ENCODE measurements around the gene COX14.
"Not testable (repeated sequence)": the region's sequence is repeated elsewhere in the genome, so short reads cannot be mapped to it uniquely, and the experiment has no call there.

COX14 gene

DNA sequence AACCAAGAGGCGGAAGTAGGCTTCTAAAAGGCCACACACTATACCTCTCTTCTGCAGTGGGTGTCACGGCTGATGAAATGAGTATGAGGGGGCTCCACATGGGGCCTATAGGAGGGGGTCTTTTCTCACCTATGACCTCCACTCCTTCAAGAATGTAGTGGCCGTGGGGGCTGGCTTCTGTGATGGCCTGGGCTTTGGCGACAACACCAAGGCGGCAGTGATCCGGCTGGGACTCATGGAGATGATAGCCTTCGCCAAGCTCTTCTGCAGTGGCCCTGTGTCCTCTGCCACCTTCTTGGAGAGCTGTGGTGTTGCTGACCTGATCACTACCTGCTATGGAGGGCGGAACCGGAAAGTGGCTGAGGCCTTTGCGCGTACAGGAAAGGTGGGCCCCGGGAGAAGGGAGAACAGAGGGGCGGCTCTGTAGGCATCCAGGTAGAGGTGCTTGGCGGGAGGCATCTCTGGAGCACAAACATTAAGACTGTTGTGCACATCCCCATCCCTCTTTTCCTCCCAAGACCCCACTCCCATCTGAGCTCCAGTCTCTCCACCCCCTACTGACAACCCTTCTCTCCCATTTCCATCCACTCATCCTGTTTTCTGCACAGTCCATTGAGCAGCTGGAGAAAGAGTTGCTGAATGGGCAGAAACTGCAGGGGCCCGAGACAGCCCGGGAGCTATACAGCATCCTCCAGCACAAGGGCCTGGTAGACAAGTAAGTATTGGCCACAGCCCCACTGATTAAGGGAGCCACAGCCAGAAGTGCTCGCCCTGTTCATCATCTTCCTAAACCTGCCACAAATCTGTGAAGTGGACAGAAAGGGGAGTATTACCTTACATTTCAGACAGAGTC lies 4.4 kb upstream of the COX14 start:
- no peak for DNase-seq (ENCODE audit: low read depth)

DNA sequence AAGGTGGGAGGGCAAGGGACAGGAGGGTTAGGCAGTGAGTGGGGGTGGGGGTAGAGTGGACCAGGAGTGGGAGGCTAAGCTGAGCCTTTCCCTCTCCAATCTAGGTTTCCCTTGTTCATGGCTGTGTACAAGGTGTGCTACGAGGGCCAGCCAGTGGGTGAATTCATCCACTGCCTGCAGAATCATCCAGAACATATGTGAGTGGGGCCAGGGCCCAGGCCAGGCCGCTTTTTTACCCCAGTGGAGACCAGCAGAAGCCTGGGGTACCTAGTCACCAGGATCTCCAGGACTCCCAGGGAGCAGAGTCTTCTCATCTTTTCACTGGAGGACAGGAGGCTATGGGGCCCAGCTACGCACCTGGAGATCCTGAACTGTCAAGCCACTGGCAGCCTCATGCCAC lies 2.7 kb upstream of the COX14 start:
- no peak for DNase-seq (ENCODE audit: low read depth)

- DNase-seq (ENCODE audit: low read depth): no peak
These were observed 1.8 kb upstream of the COX14 start for GRCh38 chr12:50110127-50110761.

- no peak for DNase-seq (ENCODE audit: low read depth)
These were observed 1.2 kb upstream of the COX14 start for GRCh38 chr12:50110762-50111351.

- no peak for DNase-seq (ENCODE audit: low read depth)
These were observed 692 bp upstream of the COX14 start for GRCh38 chr12:50111395-50111692.

GRCh38 chr12:50112456-50113218 lies 601 bp downstream of the COX14 start:
- no peak for DNase-seq (ENCODE audit: low read depth)

GRCh38 chr12:50117057-50117622 lies 5.1 kb downstream of the COX14 start:
- no peak for DNase-seq (ENCODE audit: low read depth)

DNA sequence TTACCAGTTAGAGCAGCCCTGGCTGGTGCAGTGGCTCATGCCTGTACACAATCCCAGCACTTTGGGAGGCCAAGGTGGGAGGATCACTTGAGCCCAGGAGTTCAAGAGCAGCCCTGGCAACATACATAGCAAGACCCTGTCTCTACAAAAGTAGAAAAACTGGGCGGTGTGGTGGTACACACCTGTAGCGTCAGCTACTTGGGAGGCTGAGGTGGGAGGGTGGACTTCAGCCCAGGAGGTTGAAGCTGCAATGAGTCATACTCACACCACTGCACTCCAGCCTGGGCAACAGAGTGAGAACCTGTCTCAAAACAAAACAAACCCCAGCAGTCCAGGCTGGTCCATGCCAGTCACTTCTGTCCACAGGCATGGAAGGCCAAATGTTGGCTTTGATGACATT lies 7.4 kb downstream of the COX14 start:
- no peak for DNase-seq (ENCODE audit: low read depth)

DNA sequence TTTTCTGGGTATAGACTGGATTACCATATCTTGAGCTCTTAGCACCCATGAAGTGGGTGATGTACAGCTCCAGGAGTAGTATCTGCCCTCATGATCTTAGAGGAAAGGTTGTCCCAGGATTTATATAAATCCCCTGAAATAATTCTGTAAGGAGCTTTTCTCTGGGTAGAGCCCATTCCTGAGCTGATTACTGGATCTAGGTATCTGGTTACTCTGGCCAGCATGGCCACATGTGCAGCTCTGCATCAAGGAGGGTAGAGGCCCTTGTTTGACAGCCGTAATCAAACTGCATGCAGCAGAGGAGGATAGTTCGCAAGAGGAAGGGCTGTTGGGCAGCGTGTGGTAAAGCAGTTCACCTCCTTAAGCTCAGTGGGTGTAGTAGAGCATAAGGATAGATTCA lies 8.5 kb downstream of the COX14 start:
- no peak for DNase-seq (ENCODE audit: low read depth)

DNA sequence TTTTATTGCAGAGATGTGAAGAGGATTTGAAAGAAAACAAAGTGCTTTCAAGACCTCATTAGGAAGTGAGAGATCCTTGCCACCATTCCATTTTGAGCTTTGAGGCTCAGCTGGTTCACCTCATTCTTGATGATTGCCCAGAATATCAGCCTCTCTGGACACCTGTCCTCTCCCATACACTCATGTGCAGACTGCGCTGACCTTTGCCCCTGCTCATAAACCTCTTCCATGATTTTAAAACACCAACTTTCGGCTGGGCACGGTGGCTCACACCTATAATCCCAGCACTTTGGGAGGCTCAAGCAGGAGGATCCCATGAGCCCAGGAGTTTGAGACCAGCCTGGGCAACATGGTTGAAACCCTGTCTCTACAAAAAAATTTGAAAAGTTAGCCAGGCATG lies 8.9 kb downstream of the COX14 start:
- no peak for DNase-seq (ENCODE audit: low read depth)

DNA sequence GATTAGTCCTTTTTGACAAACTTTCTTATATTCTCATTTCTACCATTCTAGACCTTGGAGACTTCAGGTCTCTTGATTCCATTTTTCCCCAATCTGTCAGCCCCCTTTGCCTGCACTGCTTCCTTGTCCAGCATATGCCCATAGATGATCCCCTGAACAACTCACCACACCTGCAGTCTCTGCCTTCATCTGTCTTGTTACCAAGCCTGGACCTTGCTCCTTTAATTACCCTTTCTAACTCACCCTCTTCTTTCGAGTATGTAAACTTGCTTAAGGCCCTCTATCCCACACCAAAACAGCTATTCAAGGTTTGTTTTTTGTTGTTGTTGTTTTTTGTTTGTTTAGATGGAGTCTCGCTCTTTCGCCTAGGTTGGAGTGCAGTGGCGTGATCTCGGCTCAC lies 9.6 kb downstream of the COX14 start:
- no peak for DNase-seq (ENCODE audit: low read depth)

- no peak for DNase-seq (ENCODE audit: low read depth)
These were observed 11.2 kb downstream of the COX14 start for GRCh38 chr12:50123203-50123602.

- no peak for DNase-seq (ENCODE audit: low read depth)
These were observed 15.5 kb downstream of the COX14 start for GRCh38 chr12:50127546-50127945.

GRCh38 chr12:50129290-50129689 lies 17.3 kb downstream of the COX14 start:
- DNase-seq (ENCODE audit: low read depth): no peak

GRCh38 chr12:50132505-50133135 lies 20.6 kb downstream of the COX14 start:
- no peak for DNase-seq (ENCODE audit: low read depth)

DNA sequence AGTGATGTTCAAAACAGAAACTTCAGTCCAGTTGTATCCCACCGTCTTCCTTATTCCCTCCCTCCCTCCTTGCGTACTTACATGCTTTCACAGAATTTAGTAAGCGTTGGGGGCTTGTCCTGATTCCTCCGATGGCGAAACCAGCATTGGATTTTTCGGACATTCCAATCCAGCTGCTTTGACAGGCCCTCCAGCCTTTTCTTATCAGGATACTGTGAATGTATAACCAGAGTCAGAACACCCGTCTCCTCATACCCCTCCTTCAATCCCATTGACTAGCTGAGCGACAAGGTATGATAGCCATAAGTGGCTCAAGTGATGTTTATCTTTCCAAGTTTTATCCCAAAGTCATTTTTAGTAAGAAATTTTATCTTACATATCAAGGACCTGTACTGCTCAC lies 31.0 kb downstream of the COX14 start:
- no peak for DNase-seq (ENCODE audit: low read depth)

DNA sequence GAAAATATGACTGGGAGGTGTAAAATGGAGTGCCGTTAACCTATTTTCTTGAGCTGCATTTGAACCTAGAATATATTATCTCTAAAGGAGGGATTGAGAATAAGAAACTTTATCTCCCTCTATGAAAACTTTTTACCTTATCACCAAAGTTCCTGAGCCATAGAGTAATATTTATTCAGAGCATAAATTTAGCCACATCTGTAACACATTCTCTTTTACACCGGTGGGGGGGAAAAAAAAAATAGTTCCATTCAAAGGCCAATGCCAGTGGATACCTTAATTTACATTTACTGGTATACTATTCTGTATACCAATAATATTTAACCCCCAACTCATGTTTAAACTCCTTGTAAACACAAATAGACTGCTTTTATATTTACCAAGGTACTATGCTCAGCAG lies 33.4 kb downstream of the COX14 start:
- DNase-seq (ENCODE audit: low read depth): no peak

DNA sequence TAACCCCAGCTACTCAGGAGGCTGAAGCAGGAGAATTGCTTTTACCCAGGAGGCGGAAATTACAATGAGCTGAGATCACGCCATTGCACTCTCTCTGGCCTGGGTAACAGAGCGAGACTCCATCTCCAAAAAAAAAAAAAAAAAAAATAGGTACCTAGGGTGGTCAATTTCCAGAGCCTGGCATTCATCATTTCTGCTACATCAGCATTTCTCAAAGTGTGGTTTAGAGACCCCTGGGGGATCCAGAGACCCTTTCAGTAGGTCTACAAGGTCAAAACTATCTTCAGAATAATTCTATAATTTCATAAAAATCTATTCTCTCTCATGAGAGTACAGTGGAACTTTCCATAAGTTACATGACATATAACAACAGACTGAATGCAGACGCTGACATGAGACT lies 35.2 kb downstream of the COX14 start:
- DNase-seq (ENCODE audit: low read depth): no peak

GRCh38 chr12:50148011-50148410 lies 36.0 kb downstream of the COX14 start:
- DNase-seq (ENCODE audit: low read depth): not testable (repeated sequence)

- no peak for DNase-seq (ENCODE audit: low read depth)
These were observed 37.3 kb downstream of the COX14 start for GRCh38 chr12:50149311-50149710.

GRCh38 chr12:50151047-50151687 lies 39.1 kb downstream of the COX14 start:
- DNase-seq (ENCODE audit: low read depth): no peak
